ENCODE measurements around the gene C6orf62. TPM values are rescaled to one million over a fixed set of nuclear protein-coding genes. Genes with fewer than 3 reads are reported as not detected.

C6orf62 gene
- total and polyA plus RNA-seq, 2 experiments from 2014 or later, result 66.7 to 79.9 TPM

DNA sequence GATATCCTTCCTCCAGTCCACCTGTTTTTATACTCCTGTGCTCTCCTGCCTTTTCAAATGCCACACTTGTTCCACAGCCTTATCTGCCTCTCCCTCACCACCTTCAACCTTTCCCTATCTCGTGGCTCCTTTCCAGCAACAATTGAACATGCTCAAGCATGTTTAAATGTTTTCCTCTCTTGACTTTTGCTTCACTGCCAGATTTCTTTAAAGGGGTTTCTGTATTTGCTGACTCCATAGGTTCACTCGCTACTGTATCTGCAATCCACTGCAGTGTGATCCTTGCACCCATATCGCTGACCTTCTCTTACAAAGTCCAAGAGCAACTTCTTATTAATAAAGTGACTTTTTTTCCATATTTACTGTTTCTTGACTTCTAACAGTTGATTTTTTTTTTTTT lies 44.6 kb upstream of the C6orf62 start (continued):
- no peak for TF ChIP-seq EZH2phosphoT487 (IDR thresholded peaks at IDR 0.05; ENCODE audit: unreplicated experiment)
- TF ChIP-seq STAT1 (IDR thresholded peaks at IDR 0.05; ENCODE audit: unreplicated experiment), result no peak
- TF ChIP-seq, protein P1, sequence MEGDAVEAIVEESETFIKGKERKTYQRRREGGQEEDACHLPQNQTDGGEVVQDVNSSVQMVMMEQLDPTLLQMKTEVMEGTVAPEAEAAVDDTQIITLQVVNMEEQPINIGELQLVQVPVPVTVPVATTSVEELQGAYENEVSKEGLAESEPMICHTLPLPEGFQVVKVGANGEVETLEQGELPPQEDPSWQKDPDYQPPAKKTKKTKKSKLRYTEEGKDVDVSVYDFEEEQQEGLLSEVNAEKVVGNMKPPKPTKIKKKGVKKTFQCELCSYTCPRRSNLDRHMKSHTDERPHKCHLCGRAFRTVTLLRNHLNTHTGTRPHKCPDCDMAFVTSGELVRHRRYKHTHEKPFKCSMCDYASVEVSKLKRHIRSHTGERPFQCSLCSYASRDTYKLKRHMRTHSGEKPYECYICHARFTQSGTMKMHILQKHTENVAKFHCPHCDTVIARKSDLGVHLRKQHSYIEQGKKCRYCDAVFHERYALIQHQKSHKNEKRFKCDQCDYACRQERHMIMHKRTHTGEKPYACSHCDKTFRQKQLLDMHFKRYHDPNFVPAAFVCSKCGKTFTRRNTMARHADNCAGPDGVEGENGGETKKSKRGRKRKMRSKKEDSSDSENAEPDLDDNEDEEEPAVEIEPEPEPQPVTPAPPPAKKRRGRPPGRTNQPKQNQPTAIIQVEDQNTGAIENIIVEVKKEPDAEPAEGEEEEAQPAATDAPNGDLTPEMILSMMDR (conservative IDR thresholded peaks at IDR 0.05; ENCODE audit: low read depth in 2 of 2), result no peak

DNA sequence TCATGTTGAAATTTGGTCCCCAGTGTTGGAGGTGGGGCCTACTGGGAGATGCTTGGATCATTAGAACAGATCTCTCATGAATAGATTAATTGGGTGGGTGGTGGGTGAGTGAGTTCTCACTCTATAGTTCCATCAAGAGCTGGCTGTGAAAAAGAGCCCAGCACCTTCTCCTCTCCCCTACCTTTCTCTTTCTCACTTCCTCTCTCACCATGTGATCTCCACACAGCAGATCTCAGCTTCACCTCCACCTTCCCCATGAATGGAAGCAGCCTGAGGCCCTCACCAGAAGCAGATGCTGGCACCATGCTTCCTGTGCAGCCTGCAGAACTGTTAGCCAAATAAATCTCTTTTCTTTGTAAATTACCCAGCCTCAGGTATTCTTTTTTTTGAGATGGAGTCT lies 42.9 kb upstream of the C6orf62 start:
- Histone ChIP-seq H3F3A (replicated peaks; ENCODE audit: low read depth) (no peaks in the 10 kb centered on the region), H3K4me3 (no peak overlapping the region), H2AFZ (peak overlapping the region; percentile 85), H3K79me2 (replicated peaks; ENCODE audit: insufficient read depth) (no peaks in the 10 kb centered on the region), H3K36me3 (ENCODE audit: insufficient read depth) (no peaks in the 10 kb centered on the region), H3K27me3 (ENCODE audit: insufficient read depth) (no peaks in the 10 kb centered on the region), H3K27ac (ENCODE audit: low read depth) (no peak overlapping the region), H3K9me2 (ENCODE audit: insufficient read depth) (peaks cover 4% of the 10 kb centered on the region; the same call in 1 of the 2 replicates), H3K4me2 (no peak overlapping the region), H4K20me1 (replicated peaks; ENCODE audit: insufficient read depth) (no peaks in the 10 kb centered on the region), H3K4me1 (ENCODE audit: insufficient read depth) (peaks cover 4% of the 10 kb centered on the region; the same call in 1 of the 2 replicates)
- Mint-ChIP-seq H3K36me3 (ENCODE audit: low read depth) (no peaks in the 10 kb centered on the region; the same call in 2 of the 3 replicates), H3K27me3 (ENCODE audit: insufficient read depth, low read depth, poor library complexity) (peaks cover 2% of the 10 kb centered on the region), H3K9me3 (no peaks in the 10 kb centered on the region), H3K27ac (no peak overlapping the region), H3K4me3 (no peak overlapping the region; the same call in 2 of the 3 replicates), H3K4me1 (peaks cover 5% of the 10 kb centered on the region; the same call in 2 of the 3 replicates)
- ATAC-seq, result no peak
- no peak for DNase-seq (ENCODE audit: low spot score)
- TF ChIP-seq CREB1 (CRISPR knock-in tag; IDR thresholded peaks at IDR 0.05; ENCODE audit: low read depth) (no peak), EZH2 (IDR thresholded peaks at IDR 0.05; ENCODE audit: low read depth, unreplicated experiment) (no peak), ZNF114 (CRISPR knock-in tag; IDR thresholded peaks at IDR 0.05) (no peak), JUNB (IDR thresholded peaks at IDR 0.05; ENCODE audit: unreplicated experiment) (no peak), NANOG (IDR thresholded peaks at IDR 0.05; ENCODE audit: borderline replicate concordance) (no peak), POLR2AphosphoS5 (IDR thresholded peaks at IDR 0.05; ENCODE audit: low read depth) (no peak), EZH2phosphoT487 (IDR thresholded peaks at IDR 0.05; ENCODE audit: unreplicated experiment) (no peak), REST (IDR thresholded peaks at IDR 0.05; ENCODE audit: unreplicated experiment) (no peak), STAT1 (IDR thresholded peaks at IDR 0.05; ENCODE audit: unreplicated experiment) (no peak), ZNF331 (CRISPR knock-in tag; IDR thresholded peaks at IDR 0.05; ENCODE audit: low read depth) (no peak)
- TF ChIP-seq, protein P2, sequence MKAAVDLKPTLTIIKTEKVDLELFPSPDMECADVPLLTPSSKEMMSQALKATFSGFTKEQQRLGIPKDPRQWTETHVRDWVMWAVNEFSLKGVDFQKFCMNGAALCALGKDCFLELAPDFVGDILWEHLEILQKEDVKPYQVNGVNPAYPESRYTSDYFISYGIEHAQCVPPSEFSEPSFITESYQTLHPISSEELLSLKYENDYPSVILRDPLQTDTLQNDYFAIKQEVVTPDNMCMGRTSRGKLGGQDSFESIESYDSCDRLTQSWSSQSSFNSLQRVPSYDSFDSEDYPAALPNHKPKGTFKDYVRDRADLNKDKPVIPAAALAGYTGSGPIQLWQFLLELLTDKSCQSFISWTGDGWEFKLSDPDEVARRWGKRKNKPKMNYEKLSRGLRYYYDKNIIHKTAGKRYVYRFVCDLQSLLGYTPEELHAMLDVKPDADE (IDR thresholded peaks at IDR 0.05), result no peak
- TF ChIP-seq, protein P1 (conservative IDR thresholded peaks at IDR 0.05; ENCODE audit: low read depth in 2 of 2), result no peak
